ENCODE results near the gene ERICH6B.

The ERICH6B gene

DNA sequence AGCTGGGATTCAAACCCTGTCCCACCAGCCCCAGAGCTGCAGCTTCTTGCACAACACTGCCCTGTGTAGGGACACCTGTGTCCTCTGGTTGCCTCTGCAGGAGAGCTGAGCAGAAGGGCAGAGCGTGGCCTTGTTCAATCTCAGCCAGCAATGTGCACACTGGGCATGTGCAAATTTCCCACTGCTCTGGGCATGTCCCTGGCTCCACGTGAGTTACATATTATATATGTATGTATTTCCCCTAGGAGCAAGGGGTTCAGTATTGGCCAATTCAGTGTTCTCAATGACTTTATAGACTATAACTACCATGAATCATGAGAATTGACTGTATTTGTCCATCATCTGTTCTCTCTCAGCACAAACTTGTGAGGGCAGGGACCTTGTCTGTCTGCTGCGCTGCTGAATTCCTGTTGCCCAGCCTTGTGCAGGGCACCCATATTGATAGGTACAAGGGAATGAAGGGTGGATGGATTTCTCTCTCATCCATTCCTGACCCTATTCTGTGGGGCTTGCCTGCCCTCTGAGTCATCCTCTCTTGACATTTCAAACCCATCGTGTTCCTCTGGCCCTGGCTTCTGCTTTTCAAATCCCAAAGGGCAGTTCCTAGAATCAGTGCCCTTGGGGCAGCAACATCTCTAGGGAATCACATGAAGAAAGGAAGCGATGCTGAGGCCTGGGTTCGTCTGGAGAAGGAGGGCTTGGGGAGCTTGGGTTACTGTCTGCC, 69.7 kb downstream of the ERICH6B start:
- in situ Hi-C loops (cut with HindIII; ENCODE audit: low sequenced_read_pairs), result no loop called here

- in situ Hi-C loops (cut with HindIII; ENCODE audit: low sequenced_read_pairs), result no loop called here
These were observed 71.0 kb downstream of the ERICH6B start for GRCh38 chr13:45544520-45544919.

- in situ Hi-C loops (cut with HindIII; ENCODE audit: low sequenced_read_pairs), result no loop called here
These were observed 72.7 kb downstream of the ERICH6B start for GRCh38 chr13:45542878-45543277.

GRCh38 chr13:45542391-45542790, 73.1 kb downstream of the ERICH6B start:
- in situ Hi-C loops (cut with HindIII; ENCODE audit: low sequenced_read_pairs), result no loop called here

DNA sequence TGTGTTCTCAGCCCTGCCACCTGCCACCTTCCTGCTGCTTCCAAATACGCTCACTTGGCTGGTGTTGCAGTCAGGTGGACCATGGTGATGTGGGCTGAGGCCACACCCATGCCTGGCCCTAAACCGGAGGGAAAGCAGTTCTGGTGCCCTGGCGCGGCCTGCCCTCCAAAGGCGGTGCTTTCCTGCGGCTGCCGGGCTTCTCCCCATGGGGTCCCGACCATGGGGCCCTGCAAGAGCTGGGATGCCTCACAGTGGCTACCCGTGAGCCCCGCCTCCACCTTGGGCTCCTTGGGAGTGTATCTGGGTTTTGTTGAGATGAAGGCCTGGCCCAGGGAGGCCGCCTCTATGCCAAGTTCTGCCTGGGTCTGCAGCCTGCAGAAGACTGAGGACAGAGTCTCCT, 73.7 kb downstream of the ERICH6B start:
- in situ Hi-C loops (cut with HindIII; ENCODE audit: low sequenced_read_pairs), result no loop called here

DNA sequence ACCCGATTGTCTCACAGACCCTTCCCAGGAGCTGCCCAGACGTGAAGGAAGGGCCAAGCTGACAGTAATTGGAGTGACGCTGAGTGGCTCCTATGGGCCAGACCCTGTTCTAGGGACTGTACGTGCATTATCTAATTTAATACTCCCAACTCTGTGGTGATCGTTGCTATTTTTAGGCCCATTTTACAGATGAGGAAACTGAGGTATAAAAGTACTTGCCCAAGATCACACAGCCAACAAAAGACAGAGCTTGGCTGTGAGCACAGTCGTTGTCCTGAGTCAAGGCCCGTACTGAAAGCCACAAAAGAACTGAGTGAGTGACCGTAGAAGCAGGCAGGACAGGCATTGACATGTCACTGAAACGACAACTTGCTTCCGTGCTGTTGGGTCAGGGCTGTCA, 74.7 kb downstream of the ERICH6B start:
- in situ Hi-C loops (cut with HindIII; ENCODE audit: low sequenced_read_pairs), result no loop called here

GRCh38 chr13:45540195-45540594, 75.3 kb downstream of the ERICH6B start:
- in situ Hi-C loops (cut with HindIII; ENCODE audit: low sequenced_read_pairs), result no loop called here

DNA sequence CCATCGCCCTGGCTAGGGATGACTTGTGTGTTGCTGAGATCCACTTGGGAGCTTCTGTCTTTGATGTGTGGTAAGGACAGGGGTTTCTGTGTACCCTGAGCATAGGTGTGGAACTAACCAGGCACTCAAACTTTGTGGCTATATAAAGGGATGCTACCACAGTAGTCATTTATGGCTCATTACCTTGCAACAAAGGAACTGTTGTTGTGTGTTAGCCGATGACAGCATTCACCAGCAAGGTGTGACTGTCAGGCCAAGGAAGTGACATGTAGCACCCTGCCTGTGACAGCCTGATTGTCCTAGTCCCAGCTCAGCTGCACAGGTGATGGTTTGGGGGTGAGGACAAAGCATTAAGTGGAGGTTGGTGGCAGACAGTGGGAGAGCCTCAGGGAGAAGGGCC, 77.2 kb downstream of the ERICH6B start:
- in situ Hi-C loops (cut with HindIII; ENCODE audit: low sequenced_read_pairs), result no loop called here

DNA sequence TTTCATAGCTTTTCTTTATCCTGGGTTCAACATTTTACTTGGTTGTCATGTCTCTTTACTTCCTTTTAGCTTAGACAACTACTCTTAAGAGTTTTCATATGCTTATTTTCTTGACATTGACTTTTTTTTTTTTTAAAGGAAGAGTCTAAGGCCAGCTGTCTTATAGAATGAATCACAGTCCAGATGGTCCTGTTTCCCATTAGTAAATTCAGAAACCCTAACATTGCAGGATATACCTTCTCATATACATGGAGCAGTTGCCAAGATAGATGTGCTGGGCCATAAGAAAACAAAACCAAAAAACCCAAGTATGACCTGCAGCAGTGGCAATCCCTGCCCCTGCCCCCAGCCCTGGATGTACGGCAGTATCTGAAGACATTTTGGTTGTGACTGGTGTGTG, 78.0 kb downstream of the ERICH6B start:
- in situ Hi-C loops (cut with HindIII; ENCODE audit: low sequenced_read_pairs), result no loop called here

- in situ Hi-C loops (cut with HindIII; ENCODE audit: low sequenced_read_pairs), result no loop called here
These were observed 79.3 kb downstream of the ERICH6B start for GRCh38 chr13:45536224-45536623.

- in situ Hi-C loops (cut with HindIII; ENCODE audit: low sequenced_read_pairs), result no loop called here
These were observed 80.9 kb downstream of the ERICH6B start for GRCh38 chr13:45534604-45535003.

DNA sequence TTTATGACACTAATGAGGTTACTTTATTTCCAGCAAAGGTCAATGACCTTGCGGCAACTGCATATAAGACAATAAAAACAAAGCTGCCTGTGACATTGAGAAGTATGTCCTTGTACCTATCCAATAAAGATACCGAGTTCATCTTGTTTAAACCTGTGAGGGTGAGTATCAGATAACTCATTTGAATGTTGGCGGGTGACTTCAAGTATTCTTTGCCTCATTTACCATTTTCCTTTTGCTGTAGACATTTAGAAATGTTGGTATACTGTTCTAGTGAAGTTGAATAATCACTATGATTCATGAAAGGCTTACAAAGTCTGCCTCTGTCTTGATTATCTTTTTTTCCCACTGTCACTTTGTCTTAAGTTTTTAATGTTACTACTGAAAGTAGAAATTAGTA, 85.8 kb downstream of the ERICH6B start:
- in situ Hi-C loops (cut with HindIII; ENCODE audit: low sequenced_read_pairs), result no loop called here

DNA sequence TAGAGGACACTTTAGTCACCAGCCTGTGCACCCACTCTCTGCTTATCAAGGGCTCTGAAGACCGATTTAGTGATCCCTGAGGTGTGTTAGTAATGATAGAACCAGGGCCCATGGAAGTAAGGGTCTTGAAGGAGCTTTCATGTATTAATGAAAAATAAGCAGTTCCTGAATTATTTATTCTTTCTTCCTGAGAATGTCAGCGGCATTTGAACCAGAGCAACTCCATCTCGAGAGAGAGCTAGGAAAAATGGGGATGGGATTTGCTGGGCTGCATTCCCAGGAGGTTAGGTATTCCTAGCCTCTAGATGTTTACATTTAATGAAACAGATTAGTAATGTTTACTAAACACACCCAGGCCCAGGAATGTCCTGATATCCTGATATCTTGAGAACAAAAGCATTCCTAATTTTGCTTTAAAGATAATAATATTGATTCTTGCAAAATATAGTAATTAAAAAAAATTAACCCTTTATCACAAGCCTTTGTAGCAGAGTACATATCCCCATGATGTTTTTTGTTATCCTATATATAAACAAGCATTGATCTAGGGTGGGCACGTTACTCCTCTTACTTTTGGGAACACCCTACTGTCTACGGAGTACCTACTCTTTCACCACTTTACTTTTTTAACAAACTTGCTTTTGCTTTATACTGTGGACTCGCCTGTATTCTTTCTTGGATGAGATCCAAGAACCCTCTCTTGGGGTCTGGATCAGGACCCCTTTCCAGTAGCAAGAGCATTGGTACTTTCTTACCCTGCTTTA, 87.7 kb downstream of the ERICH6B start:
- in situ Hi-C loops (cut with HindIII; ENCODE audit: low sequenced_read_pairs), result no loop called here

DNA sequence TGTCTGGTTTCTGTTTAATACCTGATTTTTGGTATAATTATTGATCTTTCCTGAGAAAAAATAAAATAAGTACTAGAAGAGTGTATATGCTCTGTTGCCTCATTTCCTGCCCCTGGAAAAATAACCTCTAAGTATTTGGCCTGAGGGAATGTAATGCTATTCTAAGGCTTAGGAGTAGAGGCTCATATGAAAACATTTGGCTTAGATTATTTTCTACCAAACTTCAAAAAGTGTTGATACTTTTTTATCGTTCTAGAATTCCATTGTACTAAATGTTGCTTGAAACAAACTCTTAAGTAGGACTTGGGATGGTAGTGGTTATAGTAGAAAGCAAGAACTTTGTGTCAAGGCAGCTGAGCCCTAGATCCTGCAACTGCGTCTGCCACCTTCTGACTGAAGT, 93.0 kb downstream of the ERICH6B start:
- in situ Hi-C loops (cut with HindIII; ENCODE audit: low sequenced_read_pairs), result no loop called here

DNA sequence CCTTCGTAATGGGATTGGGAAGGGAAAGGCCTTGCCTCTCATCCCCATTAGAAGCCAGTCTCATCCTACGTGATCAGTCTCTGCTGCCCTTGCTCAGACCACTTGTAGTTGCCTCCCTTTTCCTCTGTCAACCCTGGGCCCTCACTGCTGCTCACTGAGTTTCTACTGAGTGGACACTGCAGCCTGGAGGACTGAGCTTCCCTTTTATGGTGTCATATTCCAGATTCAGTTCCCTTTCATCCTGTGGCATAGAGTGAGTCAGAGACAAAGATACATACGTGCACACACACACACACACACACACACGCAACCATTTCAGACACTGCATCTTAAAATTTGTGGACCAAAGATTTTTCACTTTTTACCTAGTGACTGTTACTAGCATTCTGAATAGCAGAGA, 94.2 kb downstream of the ERICH6B start:
- in situ Hi-C loops (cut with HindIII; ENCODE audit: low sequenced_read_pairs), result no loop called here

DNA sequence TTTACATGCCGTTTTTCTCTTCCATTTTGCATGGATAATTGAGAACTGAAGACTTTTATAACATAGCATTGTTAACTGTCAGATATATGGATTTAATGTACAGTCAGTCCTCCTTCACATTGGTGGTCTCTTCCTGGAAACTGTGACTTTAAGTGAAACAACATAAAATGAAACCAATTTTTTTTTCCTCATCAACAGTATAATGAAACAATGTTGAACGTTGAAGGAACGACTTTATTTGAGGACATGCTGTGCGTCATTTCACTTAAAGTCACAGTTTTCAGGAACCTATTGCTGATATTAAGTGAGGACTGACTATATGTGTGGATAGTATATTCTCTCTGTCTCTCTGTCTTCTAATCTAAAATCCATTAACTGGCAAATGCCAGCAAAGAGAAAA, 96.0 kb downstream of the ERICH6B start:
- in situ Hi-C loops (cut with HindIII; ENCODE audit: low sequenced_read_pairs), result loop anchor here (5.0 kb wide), 1 partner anchor 88 kb away; no protein-coding TSS in a partner anchor

DNA sequence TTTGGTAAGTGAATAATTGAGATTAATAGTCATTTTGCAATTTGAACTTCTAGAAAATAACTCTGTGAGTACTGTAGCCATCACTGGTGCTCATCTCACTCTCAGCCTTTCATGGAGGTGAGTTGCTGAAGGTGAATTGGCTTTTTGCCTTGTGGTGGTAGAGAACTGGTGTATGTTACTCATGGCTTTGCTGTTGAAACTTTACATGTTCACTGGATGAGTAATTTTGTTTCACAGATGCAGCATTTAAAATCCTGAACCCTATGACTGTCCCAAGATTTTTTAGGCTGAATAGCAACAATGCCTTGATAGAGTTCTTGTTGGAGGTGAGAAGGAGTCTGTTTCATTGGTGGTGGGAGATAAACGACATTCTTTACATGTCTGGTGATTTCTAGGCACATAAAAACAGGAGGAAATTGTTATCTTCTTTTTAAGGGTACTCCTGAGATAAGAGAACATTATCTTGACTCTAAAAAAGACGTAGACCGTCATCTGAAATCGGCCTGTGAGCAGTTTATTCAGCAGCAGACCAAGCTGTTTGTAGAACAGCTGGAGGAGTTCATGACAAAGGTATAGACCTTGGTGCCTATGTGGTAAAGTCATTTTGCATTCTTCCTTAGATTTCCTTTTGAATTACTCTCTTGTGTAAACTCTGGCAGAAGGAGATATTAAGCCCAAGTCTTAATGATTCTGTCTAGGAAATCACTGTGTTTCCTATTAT, 96.9 kb downstream of the ERICH6B start:
- in situ Hi-C loops (cut with HindIII; ENCODE audit: low sequenced_read_pairs), result loop anchor here (5.0 kb wide), 1 partner anchor 89 kb away; no protein-coding TSS in a partner anchor

GRCh38 chr13:45516757-45517156, 98.8 kb downstream of the ERICH6B start:
- in situ Hi-C loops (cut with HindIII; ENCODE audit: low sequenced_read_pairs), result loop anchor here (5.0 kb wide), 1 partner anchor 91 kb away; no protein-coding TSS in a partner anchor

- in situ Hi-C loops (cut with HindIII; ENCODE audit: low sequenced_read_pairs), result no loop called here
These were observed 103.4 kb downstream of the ERICH6B start for GRCh38 chr13:45512098-45512496.

GRCh38 chr13:45511310-45512097, 104.0 kb downstream of the ERICH6B start:
- in situ Hi-C loops (cut with HindIII; ENCODE audit: low sequenced_read_pairs), result no loop called here

DNA sequence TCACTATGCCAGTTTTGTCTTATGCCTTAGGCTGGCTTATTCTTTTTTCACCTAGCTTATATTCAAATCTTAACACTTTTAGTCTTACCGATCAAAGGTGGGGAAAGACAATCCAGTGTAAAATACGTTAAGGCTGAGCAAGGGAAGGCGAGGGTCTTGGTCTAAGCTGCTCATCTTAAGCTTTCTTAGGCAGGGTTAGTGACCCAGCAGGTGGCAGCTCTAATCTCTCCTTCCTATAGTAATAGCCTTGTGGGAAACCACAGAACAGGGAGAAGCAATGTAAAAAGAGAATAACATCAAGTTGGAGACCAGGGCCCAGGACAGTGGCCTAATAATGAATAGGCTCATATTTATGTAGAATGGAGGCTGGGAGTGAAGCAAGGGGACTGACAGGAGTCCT, 104.9 kb downstream of the ERICH6B start:
- in situ Hi-C loops (cut with HindIII; ENCODE audit: low sequenced_read_pairs), result no loop called here

Measured in endothelial cell of hepatic sinusoid (primary cell).